Ascending aorta (tissue), 2 donors: Measurements from ENCODE around the gene SIL1. TPM values are rescaled to one million over a fixed set of nuclear protein-coding genes. Genes with fewer than 3 reads are reported as not detected.
"Not testable (repeated sequence)": the region's sequence is repeated elsewhere in the genome, so short reads cannot be mapped to it uniquely, and the experiment has no call there.

ENCODE experiments used
- DNase-seq, 2 donors: peaks; one replicate each; pipeline ENCODE4 v3.0.0-alpha.2; 2019; ENCODE audit warnings: low spot score in 2 of 2
- H3K27ac ChIP-seq, 2 donors: fragments of 200-600 bp; sonication (generic); one replicate each; pipeline ENCODE4 v1.5.1; 2016 to 2017; ENCODE audit warnings: mild to moderate bottlenecking in 1 of 2
- H3K27me3 ChIP-seq: fragments of 200-600 bp; sonication (generic); one replicate; pipeline ENCODE4 v1.5.1; 2017
- H3K36me3 ChIP-seq, 2 donors: fragments of 200-600 bp; sonication (generic); one replicate each; pipeline ENCODE4 v1.5.1; 2016
- H3K4me1 ChIP-seq, 2 donors: fragments of 200-600 bp; sonication (generic); one replicate each; pipeline ENCODE4 v1.5.1; 2016 to 2017; ENCODE audit warnings: mild to moderate bottlenecking in 1 of 2
- H3K4me3 ChIP-seq, 2 donors: fragments of 200-600 bp; sonication (generic); one replicate each; pipeline ENCODE4 v1.5.1; 2016 to 2017; ENCODE audit warnings: mild to moderate bottlenecking in 1 of 2
- H3K9me3 ChIP-seq, 2 donors: fragments of 200-600 bp; sonication (generic); one replicate each; pipeline ENCODE4 v1.5.1; 2016
- CTCF ChIP-seq, 3 experiments: fragments of 200-600 bp in 2 of 3; fragments of 450-650 bp in 1 of 3; sonication (generic) in 2 of 3; IDR thresholded peaks; one replicate each; pipeline ENCODE4 v1.5.1; 2016 to 2019; ENCODE audit warnings: antibody characterized with exemption in 3 of 3, mild to moderate bottlenecking in 1 of 3, moderate library complexity in 1 of 3
- intact Hi-C: fragments of 100-400 bp; cut with DNase I; formaldehyde crosslinking; loops from one replicate; pipeline ENCODE4 v1.15.1; 2023
- total RNA-seq: library from RNA; depleted of rRNA; stranded (reverse); fragments of >200 nt; gene quantifications from one replicate; pipeline ENCODE4 v1.1.0, GENCODE V29; 2016

SIL1 gene
- total RNA-seq, 1 donor from 2014 or later = 53.4 TPM

GRCh38 chr5:139222346-139222745 lies 24.2 kb upstream of the SIL1 start:
- no peak overlapping the region for H3K27ac ChIP-seq
- H3K36me3 ChIP-seq = no peaks in the 10 kb centered on the region
- no peaks in the 10 kb centered on the region for H3K27me3 ChIP-seq
- no peak for DNase-seq
- H3K9me3 ChIP-seq = no peaks in the 10 kb centered on the region
- TF ChIP-seq CTCF (IDR thresholded peaks at IDR 0.05) = no peak
- H3K4me1 ChIP-seq = no peaks in the 10 kb centered on the region
- intact Hi-C loops = no loop called here
- no peak overlapping the region for H3K4me3 ChIP-seq

- H3K27me3 ChIP-seq, H3K27ac ChIP-seq, H3K4me1 ChIP-seq, H3K36me3 ChIP-seq, intact Hi-C loops, DNase-seq, H3K9me3 ChIP-seq, H3K4me3 ChIP-seq: not testable (repeated sequence)
Observed at GRCh38 chr5:139218038-139218437, 19.9 kb upstream of the SIL1 start.

- no peak for TF ChIP-seq CTCF (IDR thresholded peaks at IDR 0.05)
Observed at GRCh38 chr5:139215107-139215975, 17.2 kb upstream of the SIL1 start.

GRCh38 chr5:139214646-139215045 lies 16.5 kb upstream of the SIL1 start:
- no peak for TF ChIP-seq CTCF (IDR thresholded peaks at IDR 0.05)
- intact Hi-C loops = no loop called here
- DNase-seq = no peak
- Histone ChIP-seq H3K36me3 (no peaks in the 10 kb centered on the region), H3K27ac (no peak overlapping the region), H3K9me3 (no peaks in the 10 kb centered on the region), H3K27me3 (no peaks in the 10 kb centered on the region), H3K4me3 (no peak overlapping the region), H3K4me1 (no peaks in the 10 kb centered on the region)

More at GRCh38 chr5:139215107-139215975, 17.2 kb upstream of the SIL1 start:
- DNase-seq = no peak
- Histone ChIP-seq H3K36me3 (no peaks in the 10 kb centered on the region), H3K27me3 (no peaks in the 10 kb centered on the region), H3K4me1 (no peaks in the 10 kb centered on the region), H3K9me3 (no peaks in the 10 kb centered on the region), H3K27ac (no peak overlapping the region), H3K4me3 (no peak overlapping the region)
- intact Hi-C loops = no loop called here

- Histone ChIP-seq H3K27ac (no peak overlapping the region), H3K36me3 (no peaks in the 10 kb centered on the region), H3K4me1 (no peaks in the 10 kb centered on the region), H3K27me3 (no peaks in the 10 kb centered on the region), H3K9me3 (no peaks in the 10 kb centered on the region), H3K4me3 (no peak overlapping the region)
- no peak for DNase-seq
- TF ChIP-seq CTCF (IDR thresholded peaks at IDR 0.05) = no peak
- intact Hi-C loops = no loop called here
Observed at GRCh38 chr5:139212906-139213305, 14.7 kb upstream of the SIL1 start.

GRCh38 chr5:139212486-139212885 lies 14.3 kb upstream of the SIL1 start:
- no peak for TF ChIP-seq CTCF (IDR thresholded peaks at IDR 0.05)
- H3K27ac ChIP-seq = no peak overlapping the region
- intact Hi-C loops = no loop called here
- H3K4me3 ChIP-seq = no peak overlapping the region
- H3K9me3 ChIP-seq = no peaks in the 10 kb centered on the region
- no peak for DNase-seq
- H3K36me3 ChIP-seq = no peaks in the 10 kb centered on the region
- no peaks in the 10 kb centered on the region for H3K27me3 ChIP-seq
- no peaks in the 10 kb centered on the region for H3K4me1 ChIP-seq
